GM11168 (cell line): ENCODE results near the gene BLOC1S4.
"Not testable (repeated sequence)": the region's sequence is repeated elsewhere in the genome, so short reads cannot be mapped to it uniquely, and the experiment has no call there.

Source experiments
- in situ Hi-C: fragments of 300-500 bp; cut with MboI; formaldehyde crosslinking; loops from one replicate; pipeline ENCODE4 v1.12.0; 2022; ENCODE audit warnings: low sequenced_read_pairs; ENCODE audit not compliant: unreplicated experiment

The BLOC1S4 gene, protein sequence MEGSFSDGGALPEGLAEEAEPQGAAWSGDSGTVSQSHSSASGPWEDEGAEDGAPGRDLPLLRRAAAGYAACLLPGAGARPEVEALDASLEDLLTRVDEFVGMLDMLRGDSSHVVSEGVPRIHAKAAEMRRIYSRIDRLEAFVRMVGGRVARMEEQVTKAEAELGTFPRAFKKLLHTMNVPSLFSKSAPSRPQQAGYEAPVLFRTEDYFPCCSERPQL

DNA sequence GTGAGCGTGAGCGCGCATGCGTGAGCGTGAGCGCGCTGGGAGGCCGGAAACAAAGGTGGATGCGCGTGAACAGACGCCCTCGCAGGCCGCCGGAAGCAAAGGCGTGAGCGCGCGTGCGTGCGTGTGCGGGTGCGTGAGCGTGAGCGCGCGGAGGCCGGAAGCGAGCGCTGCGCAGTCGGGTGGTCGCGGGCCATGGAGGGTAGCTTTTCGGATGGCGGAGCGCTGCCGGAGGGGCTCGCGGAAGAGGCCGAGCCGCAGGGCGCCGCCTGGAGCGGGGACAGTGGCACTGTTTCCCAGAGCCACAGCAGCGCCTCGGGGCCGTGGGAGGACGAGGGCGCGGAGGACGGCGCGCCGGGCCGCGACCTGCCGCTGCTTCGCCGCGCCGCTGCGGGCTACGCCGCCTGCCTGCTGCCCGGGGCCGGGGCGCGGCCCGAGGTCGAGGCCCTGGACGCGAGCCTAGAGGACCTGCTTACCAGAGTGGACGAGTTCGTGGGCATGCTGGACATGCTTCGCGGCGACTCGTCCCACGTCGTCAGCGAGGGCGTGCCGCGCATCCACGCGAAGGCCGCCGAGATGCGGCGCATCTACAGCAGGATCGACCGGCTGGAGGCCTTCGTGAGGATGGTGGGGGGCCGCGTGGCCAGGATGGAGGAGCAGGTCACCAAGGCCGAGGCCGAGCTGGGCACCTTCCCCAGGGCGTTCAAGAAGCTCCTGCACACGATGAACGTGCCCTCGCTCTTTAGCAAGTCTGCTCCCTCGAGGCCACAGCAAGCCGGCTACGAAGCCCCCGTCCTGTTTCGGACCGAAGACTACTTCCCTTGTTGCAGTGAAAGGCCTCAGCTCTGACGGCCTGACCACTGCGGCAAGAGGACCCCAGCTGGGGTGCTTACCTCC lies at the start of gene BLOC1S4:
TSS of gene BLOC1S4 (plus strand) at position 157 of the 894 bp plus-strand sequence. CDS start at position 193, 36 bp downstream.
- in situ Hi-C loops, result loop anchor here (10.0 kb wide), 1 partner anchor 329 kb away; the partner anchor contains the start of gene TADA2B

DNA sequence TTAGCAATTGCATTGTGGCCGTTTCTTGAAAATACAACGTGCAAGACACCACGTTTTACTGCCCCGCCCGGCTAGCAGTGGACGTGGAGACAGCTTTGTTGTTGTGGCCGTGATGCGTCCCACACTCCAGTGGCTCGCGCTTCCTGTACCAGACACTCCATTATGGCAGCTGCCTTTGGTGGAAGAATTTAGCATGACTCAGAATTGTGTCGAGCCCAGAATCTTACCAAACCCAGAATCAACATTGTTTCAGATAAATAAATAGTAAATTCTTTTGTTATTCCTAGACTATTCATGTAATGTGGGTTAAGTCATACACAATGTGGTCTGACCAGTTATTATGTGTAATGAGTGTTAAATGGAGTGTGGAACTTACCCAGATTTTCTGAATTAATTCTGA lies 47.6 kb upstream of the BLOC1S4 start:
- in situ Hi-C loops, result no loop called here

DNA sequence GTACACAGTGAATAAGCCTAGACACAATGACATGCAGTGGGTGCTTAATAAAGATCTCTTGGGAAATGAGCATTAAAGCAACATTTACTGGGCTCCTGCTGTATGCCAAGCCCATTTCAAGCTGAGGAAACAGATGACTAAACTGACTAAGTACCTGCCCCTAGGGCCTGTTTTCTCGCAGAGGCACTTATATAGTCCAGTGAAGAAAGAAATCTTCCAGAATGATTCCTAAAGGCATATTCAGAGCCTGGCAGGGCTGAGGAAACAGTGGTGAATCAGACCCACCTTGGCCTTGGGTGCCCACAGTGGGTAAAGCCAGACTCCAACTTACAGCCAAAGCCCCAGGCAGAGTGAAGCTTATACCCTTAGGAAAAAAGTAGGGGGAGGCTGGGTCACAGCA lies 44.3 kb upstream of the BLOC1S4 start:
- in situ Hi-C loops, result no loop called here

DNA sequence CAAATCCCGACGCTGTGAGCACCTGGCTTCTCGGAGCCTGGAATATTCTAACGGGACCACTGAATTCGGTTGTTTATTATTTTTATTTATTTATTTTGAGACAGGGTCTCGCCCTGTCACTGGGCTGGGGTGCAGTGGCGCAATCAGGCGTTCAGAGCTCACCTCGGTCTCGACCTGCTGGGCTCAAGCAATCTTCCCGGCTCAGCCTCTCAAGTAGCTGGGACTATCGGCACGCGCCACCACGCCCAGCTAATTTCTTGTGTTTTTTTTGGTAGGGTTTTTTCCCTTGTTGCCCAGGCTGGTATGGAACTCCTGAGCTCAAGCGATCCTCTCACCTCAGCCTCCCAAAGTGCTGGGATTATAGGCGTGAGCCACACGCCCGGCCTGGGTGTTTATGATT lies 43.8 kb upstream of the BLOC1S4 start:
- in situ Hi-C loops, result no loop called here

DNA sequence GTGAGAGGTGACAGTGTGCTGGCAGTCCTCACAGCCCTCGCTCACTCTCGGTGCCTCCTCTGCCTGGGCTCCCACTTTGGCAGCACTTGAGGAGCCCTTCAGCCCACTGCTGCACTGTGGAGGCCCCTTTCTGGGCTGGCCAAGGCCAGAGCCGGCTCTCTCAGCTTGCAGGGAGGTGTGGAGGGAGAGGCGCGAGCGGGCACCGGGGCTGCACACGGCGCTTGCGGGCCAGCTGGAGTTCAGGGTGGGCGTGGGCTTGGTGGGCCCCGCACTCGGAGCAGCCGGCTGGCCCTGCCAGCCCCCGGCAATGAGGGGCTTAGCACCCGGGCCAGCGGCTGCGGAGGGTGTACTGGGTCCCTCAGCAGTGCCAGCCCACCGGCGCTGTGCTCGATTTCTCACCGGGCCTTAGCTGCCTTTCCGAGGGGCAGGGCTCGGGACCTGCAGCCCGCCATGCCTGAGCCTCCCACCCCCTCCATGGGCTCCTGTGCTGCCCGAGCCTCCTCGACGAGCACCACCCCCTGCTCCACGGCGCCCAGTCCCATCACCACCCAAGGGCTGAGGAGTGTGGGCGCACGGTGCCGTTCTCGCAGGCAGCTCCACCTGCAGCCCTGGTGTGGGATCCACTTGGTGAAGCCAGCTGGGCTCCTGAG lies 43.3 kb upstream of the BLOC1S4 start:
- in situ Hi-C loops, result not testable (repeated sequence)

DNA sequence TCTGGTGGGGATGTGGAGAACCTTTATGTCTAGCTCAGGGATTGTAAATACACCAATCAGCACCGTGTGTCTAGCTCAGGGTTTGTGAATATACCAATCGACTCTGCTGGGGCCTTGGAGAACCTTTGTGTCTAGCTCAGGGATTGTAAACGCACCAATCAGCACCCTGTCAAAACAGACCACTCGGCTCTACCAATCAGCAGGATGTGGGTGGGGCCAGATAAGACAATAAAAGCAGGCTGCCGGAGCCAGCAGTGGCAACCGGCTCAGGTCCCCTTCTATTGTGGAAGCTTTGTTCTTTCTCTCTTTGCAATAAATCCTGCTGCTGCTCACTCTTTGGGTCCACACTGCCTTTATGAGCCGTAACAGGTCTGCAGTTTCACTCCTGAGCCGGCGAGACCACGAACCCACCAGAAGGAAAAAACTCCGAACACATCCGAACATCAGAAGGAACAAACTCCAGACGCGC lies 42.7 kb upstream of the BLOC1S4 start:
- in situ Hi-C loops, result not testable (repeated sequence)

DNA sequence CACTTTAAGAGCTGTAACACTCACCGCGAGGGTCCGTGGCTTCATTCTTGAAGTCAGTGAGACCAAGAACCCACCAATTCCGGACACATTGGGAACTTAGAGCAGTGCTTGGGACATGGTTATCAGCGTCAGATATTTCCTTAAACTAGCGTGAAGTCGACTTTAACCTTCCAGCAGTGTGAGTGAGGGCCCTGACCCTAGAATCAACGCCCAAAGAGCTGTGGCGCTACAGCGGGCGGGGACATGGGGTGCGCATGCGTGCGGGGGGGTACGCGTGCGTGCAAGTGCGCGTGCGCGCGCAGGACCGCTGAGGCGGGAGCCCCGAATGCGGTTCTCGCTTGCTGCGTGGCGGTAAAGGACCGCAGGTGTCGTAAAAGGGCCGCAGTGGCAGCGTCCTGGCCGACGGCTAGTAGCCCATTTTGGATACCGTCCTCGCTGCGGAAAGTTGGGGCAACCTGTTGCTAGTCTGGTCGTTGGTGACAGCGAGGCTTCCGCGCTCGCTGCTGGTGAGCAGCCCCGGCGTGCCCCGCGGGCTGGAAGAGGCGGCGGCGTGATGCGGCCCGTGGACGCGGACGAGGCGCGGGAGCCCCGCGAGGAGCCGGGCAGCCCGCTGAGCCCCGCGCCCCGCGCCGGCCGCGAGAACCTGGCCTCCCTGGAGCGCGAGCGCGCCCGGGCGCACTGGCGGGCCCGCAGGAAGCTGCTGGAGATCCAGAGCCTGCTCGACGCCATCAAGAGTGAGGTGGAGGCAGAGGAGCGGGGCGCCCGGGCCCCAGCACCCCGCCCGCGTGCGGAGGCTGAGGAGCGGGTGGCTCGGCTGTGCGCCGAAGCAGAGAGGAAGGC lies 42.1 kb upstream of the BLOC1S4 start:
- in situ Hi-C loops, result no loop called here

DNA sequence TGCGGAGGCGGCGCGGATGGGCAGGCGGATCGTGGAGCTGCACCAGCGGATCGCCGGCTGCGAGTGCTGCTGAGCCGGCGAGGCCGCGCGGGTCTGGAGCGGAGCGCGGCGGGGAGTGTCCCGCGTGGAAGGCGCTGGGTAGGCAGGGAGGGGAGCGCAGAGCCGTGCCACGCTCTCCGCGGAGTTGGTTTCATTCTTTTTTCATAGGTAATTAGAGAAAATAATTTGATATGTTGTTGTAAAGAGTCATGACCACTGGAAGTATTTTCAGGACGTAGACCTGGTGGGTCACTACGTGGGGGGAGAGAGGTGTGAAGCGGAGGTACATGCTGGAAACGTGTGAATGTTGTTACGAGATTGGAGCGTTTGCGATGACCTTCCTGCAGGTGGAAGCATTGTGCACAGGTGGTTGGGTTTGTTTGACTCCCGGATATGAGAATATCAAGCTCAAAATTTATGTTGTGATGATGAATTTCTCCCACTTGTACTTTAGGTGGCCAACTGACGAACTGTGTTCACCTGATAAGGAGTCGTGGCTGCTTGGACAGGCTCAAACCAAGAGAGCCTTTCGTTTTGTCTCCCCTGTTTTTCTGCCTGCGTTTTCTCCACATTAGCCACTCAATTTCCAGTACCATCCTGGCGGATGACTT lies 41.3 kb upstream of the BLOC1S4 start:
- in situ Hi-C loops, result no loop called here

DNA sequence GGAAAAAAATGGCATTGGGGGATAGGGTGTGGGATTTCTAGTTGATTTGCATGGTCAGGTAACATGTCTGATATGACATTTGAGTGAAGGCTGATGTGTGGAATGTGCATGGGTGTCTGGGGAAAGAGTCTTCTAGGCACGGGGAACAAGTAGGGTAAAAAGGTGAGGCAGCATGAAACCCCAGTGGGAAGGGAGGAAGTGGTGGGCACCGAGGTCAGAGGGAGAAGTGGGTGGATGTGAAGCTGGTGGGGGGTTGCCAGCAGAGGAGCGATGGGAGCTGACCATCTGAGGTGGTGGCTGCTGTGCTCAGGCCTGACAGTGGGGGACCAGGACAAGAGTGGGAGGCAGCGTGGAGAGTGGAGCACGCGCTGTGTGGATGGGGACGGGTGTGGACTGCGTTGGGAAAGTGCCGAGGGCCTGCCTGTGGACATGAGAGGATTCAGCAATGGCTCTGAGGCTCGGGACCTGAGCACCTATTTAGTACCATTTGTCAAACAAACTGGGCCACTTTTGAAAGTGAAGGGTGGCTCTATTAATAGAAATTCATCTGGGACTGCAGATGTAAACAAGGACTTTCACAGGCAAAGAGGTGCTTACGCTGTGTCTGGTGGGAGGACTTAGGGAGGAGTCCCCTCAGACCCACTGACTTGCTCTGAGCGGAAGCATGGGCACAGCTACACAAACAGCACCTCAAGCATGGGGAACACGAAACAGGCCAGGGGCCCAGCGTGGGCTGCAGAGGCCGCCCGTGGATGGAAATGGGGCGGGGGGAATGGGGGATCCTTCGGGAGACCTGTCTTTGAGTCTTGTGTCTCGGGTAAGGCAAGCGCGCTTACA lies 39.0 kb upstream of the BLOC1S4 start:
- in situ Hi-C loops, result no loop called here

DNA sequence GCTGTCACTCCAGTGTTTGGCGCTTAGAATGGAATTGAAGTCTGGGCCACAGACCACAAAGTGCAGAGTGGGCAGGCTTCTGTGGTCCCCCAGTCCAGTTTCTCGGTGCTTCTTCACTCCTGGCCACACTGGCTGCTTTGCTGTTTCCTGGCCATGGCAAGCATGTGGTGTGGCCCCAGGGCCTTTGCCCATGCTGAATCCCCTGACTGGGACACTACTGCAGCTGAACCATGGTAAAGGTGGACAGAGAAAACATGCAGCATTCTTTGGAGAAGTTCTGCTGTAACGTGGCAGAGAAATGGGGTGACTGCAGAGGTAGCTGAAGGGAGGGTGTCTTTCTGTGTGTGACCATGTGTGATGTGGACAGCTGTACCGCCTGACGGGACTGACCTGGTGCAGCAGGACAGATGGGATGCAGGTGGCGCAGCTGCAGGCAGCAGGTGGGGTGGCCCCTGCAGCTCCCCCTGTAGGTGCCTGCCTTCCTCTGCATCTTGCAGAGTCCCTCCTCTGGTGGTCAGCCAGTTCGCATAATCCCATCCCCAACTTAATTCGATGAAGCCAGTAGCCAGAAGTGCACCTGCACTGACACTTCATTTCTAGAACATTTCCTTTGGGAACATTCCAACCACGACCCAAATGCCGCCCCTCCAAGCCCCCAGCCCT lies 35.5 kb upstream of the BLOC1S4 start:
- in situ Hi-C loops, result no loop called here

DNA sequence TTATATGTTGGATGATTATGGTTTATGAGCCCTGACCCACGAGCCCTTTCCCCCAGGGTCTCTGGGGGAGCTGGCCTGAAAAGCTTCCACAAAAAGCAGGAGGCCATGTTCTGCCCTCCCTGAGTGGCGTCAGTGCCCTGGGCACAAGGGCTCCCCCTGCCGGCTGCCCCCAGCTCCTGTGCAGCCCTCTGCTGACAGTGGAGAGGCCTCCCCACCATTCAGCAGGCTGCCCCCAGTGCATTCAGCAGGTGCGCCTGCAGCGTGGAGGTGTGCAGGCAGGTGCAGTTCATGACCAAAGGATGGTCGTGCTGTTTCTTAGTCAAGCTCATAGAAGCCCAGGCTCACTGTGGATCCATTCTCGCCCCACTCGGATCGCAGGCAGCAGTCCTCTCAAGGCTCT lies 34.8 kb upstream of the BLOC1S4 start:
- in situ Hi-C loops, result no loop called here

DNA sequence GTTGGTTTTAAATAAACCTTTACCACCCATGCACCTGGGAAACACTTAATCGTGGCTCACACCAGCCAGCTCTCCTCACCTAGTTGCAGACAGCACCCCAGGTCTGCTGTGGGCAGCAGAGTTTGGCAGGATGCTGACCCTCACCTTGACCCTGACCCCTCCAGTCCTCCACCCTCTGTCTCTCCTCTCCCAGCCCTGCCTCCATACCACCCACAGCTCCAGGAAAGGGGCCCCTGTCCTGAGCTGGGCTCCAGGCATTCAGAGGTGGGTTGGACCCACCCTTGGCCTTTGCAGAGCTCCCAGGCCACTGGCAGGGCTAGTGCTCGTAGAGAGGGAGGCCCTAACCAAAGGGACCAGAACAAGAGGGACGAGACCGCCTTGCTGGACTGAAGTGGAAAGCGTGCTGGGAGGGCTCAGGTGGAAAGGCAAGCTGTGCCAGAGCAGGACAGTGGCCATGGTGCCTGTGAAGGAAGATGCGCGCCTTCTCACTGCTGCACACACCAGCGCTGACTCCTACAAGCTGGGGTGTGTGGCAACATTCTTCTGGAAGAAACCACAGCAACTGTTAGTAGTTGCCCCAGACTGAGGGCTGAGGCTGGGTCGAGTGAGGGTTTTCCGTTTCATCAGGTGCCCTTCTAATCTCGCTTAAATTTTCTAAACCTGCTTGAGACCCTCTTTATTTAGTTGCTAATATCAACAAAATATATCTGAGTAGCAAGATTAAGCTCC lies 32.9 kb upstream of the BLOC1S4 start:
- in situ Hi-C loops, result no loop called here

DNA sequence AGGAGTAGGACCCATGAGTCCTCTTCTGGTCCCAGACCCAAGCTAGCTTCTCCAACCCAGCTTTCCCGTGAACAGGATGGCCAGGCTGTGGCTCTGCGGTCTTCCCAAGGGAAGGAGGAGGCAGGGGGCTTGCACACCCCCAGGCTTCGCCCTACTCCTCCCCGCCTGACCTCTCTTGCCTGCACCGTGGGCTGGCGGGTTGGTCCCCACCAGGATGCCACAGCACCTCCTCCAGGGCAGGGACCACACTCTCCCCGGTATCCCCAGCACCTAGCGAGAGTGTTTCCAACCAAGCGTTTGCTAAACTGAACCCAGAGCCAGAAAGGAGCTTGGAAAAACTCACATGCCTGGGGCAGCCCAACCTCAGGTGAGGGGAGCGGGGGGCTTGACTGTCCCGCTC lies 31.3 kb upstream of the BLOC1S4 start:
- in situ Hi-C loops, result no loop called here

DNA sequence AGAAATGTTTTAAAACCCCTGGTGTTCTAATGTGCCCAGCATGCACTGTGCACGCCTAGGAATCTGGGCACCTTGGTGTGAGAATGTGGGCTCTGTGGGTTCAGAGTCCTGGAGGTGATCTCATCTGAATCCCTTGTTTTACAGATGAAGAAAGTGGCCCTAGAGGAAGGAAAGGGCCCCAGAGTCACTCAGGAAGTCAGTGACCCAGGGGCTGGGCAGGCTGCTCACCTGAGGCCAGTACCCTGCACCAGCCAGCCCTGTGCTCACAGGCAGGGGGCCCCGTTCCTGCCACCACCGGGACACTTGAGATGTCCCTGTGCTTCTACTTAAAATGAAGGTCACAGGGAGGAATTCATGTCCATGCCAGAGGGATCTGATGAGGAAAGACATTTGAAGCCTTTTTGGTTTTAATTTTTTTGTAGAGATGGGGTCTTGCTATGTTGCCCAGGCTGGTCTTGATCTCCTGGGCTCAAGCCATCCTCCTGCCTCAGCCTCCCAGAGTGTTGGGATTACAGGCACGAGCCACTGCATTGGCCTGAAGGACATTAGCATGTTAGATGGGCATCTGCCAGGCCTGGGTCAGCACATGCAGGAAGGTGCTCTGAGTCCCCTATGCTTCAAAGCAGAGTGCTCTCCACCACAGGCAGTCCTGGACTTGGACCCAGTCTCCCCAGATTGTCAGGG lies 29.7 kb upstream of the BLOC1S4 start:
- in situ Hi-C loops, result no loop called here

DNA sequence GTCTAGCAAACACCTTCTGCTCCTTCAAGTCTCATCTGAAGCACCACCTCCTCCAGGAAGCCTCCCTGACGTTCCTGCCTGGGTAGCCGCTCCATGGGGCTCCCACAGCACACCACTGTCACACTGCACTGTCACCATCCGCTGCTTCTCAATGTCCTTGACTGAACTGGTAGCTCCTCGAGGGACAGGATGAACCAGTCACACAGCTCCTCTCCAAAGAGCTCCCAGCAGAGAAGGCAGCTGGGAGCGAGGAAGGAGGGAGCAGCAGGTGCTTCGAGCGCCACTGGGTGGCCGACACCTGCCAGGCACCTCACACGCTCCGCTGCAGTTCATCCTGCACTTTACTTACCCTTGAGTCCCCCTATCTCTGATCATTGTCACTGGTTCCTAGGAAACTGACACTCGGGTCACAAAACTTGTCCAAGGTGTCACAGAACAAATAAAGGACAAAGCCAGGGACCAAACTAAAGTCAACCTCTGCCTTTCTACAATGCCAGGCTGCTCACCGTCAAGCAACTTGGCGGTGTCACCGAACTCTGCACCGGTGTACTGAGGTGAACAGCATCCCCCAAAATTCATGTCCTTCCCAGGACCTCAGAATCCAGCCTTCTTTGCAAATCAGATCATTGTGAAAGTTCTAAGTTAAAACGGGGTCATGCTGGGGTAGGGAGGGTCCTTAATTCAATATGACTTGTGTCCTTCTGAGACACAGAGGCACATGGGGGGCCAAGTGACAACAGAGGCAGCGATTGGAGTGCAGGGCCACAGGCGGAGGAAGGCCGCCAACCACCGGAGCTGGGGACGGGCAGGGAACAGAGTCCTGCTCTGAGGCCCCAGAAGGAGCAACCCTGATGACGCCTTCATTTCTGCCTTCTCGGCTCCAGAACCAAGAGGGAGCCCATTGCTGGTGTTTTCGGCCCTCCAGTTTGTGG lies 27.8 kb upstream of the BLOC1S4 start:
- in situ Hi-C loops, result no loop called here

DNA sequence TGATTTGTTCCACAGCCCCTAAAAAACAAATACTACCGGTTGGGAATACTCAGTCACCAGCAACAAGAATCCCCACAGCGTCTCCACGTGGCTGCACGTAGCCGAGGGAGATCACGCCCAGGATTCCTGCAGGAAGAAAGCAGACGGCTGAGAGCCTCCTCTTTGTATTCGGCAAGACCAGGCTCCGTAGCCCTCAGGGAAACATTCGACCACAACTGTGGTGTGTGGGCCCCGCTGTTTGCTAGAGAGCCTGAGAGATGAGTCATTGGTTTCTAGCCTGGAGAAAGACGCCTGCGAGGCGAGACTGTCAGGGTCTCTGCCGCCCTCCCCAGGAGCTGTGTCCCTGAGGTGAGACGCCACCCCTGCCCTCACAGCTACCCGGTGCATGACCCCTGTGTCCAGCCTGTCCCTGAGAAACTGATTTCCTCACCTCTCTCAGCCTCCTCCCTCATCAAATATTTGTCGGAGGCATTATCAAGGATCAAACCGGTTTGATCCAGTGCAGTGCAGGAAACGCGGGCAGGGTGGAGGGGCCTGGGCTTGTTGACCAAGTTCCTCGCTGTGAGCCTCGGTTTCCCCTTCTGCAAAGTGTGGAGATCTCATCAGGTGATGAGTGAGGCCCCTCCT lies 27.0 kb upstream of the BLOC1S4 start:
- in situ Hi-C loops, result no loop called here
